GM12873 (cell line): ENCODE data around the gene PCSK5.

Experiments
- CTCF ChIP-seq: IDR thresholded peaks from 2 replicates; pipeline ENCODE4 v1.5.1; 2012; ENCODE audit warnings: low read depth, mild to moderate bottlenecking, moderate library complexity, low read length, control low read depth; ENCODE audit not compliant: insufficient read depth; ENCODE audit errors: missing control alignments

The PCSK5 gene

GRCh38 chr9:76240578-76240977 is 350.1 kb downstream of the PCSK5 start:
- no peak for TF ChIP-seq CTCF

DNA sequence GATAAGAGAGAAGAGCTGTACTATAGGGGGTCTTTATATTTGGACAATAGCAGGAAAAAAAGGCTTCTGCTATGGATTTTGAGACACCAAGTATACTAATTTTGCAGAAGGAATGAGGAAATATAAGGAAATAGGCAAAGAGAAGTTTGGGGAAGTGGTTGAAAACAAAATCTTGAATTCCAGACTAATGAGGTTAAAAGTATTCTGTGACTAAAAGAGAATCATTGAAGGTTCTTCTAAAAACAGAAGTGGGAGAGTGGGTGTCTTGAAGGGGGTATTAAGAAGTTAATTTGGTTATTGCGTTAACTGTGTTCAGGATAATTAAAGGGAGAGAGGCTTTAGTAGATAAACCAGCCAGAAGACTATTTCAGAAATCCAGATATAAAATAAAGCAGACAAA is 355.0 kb downstream of the PCSK5 start:
- TF ChIP-seq CTCF: no peak

- TF ChIP-seq CTCF: no peak
Measured at GRCh38 chr9:76246680-76247079, 356.2 kb downstream of the PCSK5 start.

DNA sequence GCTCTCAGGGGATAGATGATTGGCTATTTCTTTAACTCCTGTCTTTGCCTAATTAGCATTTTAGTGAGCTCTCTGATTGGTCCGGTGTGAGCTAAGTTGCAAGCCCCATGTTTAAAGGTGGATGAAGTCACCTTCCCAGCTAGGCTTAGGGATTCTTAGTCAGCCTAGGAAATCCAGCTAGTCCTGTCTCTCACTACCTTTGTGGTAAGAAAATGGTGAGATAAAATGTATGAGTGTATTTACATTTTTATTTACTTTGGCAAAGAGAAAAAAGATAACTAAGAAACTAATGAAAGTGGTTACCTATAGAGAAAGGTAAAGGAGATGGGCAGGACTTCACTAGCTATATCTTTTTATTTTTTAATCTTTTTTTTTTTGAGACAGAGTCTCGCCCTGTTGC is 357.0 kb downstream of the PCSK5 start:
- no peak for TF ChIP-seq CTCF

DNA sequence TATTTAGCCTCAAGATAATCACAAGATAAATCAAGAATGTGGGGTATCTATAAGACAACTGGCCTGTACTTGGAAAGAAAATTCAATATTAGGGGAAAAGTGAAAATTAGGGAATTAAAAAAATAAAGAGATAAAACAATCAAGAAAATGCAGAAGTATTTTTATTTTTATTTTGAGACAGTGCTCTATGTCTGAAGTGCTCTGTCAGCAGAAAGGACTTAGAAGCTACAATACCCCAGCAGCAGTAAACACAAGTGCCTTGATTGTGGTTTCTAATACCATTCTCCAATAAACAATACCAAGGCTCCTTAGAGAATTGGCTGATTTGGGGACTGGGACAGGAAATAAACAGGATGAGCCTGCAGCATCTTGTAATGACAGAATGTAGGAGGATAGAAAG is 358.8 kb downstream of the PCSK5 start:
- no peak for TF ChIP-seq CTCF

DNA sequence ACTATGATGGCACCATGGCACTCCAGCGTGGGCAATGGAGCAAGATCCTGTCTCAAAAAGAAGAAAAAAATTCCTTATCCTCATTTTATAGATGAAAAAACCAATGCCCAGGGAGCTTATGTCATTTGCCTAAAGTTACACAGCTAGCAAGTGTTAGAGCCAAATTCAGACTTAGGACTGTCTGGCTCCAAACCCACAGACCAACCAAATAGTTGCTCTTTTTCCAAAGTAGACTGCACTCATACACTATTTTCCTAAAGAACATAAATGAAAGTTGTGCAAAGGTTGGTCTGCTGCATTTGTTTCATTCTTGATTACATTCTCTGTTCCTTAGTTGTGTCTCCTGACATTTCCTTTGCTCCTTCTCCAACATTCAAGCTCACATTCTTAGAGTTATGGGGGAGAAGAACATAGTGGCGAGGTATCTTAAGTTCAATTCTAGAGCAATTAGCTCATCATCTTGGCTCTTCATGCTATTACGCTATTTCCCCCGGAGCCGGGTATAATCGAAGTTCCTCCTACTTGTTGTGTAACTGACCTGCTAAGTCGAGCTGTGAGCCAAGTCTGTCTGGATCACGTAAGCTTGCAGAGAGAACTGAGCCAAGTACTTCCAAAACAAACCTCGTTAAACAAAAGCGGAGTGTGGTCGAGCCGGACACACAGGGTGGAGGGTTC is 365.4 kb downstream of the PCSK5 start:
- TF ChIP-seq CTCF: no peak

GRCh38 chr9:76257311-76257710 is 366.8 kb downstream of the PCSK5 start:
- no peak for TF ChIP-seq CTCF
